ENCODE data around the gene NEURL1.
A peak's percentile ranks its signal among the peaks of the same experiment; 100 is the strongest.
"Not testable (repeated sequence)": the region's sequence is repeated elsewhere in the genome, so short reads cannot be mapped to it uniquely, and the experiment has no call there.

Gene NEURL1

GRCh38 chr10:103493916-103494877, 692 bp downstream of the NEURL1 start:
- no peak for DNase-seq

GRCh38 chr10:103495321-103495720, 1.8 kb downstream of the NEURL1 start:
- DNase-seq, result no peak

DNA sequence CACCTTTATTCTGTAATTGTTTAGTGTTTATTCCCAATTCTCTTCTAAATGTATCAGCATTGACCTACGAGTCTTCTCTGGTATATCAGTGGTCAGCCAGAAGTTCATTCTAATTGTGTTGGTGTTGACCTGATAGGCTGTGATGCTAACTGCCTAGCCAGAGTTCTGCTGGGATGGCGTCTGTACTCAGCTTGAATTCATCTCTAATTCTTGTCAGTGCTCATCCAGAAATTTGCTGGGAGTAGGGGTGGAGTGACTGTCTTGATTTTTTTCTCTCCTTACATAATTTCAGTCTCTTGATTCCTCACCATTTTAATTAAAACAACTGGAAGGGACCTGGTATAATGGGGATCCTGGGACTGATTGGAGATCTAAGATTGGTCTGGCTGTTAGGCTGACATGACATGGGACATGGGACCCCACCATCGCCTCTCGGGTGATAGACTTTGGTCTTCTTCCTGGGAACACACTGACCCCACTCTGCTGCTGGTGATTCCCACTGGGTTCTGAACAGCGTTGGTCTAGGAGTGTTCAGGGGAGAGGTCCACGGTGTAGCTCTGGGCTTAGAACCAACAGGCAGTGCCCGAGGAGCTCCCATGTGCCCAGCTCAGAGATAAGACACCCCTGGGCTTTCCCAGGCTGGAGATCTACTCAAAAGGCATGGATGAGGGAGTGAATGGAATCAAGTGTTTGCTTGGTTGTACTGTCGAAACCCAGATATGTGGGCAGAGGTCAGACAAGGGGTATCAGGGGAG, 3.8 kb downstream of the NEURL1 start:
- no peak for DNase-seq

- DNase-seq, result no peak
Observed at GRCh38 chr10:103498936-103499638, 5.6 kb downstream of the NEURL1 start.

DNA sequence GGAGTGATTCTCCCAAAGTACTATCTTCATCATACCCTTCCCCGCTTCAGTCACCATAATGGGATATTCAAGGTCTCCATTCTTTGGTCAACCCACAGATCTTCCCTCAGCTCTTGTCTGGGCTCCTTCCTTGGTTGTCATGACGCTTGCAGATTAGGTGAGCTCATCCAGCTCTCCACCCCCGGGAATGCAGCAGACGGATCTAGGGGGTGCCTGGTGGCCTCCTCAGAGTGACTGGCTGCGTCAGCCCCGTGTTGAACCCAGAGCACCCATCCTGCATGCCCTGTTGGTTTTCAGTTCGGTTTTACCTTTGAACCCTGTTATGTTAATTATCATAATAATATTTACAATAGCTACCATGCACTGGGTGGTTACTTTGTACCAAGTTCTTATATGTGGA, 6.4 kb downstream of the NEURL1 start:
- DNase-seq, result no peak

- DNase-seq, result no peak
Observed at GRCh38 chr10:103500481-103500880, 7.0 kb downstream of the NEURL1 start.

DNA sequence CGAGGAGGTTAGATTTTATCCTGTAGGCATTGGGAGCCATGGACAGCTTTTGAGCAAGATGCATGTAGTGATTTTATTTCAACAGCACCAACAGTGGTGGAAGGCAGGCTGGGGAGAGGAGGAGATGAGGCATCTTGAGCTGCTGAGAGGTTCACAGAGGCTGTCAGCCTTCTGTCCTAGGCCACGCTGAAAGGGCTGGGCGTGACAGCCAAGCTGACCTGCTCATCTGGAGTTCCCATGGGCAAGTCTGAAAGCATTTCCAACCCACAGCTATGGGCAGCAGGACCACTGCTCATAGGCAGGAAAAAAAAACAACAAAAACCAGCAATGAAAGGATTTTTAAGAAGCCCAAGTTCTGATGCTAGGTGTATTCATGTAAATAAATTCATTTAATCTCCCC, 7.7 kb downstream of the NEURL1 start:
- DNase-seq, result no peak

DNA sequence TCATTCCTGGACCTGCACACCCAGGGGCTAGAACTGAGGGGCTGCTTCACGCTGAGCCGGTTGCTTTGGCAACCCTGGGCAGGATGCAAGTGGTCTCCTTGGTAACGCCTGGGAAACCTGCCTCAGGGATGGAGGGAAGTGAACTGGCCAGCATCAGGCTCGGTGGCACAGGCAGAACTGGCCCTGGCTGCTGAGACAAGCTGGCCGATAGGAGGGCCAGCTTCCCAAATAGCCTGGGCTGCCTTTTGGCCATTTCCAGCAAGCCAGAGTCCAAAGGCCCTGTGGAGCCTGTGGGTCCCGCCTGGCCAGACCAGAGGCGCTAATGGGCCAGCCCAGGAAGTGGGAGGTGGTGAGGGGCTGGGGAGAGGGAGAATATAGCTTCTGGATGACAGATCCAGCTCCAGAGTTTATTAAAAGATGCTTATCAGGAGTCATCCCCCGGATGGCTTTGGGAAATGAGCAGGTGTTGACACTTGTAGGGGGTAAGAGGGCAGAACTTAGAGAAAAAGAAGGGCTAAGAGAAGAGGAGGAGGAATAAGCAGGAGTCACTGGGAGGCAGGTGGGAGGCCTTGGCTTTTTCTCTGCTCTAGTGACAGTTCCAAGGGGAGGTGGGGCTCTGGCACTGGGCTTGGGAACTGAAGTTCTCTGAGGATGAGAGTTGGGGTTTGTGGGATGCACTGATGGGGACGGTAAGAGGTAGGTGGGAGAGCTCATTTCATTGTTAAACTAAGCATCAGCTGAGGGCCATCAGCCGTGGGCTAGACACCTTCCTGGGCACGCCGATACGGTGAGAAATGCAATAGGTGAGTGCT, 9.6 kb downstream of the NEURL1 start:
- DNase-seq, result peak; percentile 15

GRCh38 chr10:103503777-103504176, 10.3 kb downstream of the NEURL1 start:
- not testable (repeated sequence) for DNase-seq

- peak; percentile 17 for DNase-seq
Observed at GRCh38 chr10:103504181-103504783, 10.8 kb downstream of the NEURL1 start.

GRCh38 chr10:103506061-103506460, 12.6 kb downstream of the NEURL1 start:
- no peak for DNase-seq

DNA sequence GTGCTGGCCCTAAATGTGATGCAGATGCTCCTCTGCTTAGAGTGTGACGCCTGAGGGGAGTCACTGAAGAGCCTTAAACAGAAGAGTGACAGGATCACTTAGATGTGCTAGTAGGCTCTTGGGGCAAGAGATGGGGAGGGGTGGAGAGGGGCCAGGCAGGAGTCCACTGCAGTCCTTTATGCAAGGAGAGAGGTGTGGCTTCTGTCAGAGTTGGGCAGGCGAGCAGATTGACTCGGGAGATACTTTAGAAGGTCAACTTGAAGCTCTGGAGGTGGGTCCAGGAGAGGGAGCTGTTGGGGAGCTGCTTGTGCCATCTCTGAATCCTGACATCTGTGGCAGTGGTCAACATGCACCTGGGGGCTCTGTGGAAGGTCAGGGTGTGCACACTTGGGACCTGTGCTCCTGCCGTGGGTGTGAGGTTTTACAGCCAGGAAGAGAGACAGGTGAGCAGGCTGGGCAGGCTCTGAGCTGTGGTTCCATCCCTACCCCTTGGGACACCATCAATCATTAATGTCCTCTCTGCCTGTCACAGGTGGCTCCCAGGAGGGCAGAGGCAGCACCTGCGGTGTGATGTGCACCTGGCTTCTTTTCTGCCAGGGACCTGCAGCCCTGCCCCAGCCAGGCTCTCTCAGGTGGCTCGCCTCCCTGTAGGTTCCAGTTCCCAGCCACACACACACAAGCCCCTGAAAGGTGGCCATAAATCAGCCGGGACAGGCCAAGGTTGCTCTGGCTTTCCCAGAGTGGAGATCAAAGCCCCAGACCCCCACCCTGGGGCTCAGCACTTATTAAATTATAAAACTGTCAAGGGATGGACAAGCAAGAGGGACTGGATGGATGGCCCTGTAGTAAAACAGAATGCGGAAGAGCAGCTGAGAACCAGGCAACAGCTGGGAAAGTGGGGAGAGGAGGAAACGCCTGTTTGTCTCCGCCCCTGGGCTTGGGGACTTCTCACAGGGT, 14.0 kb downstream of the NEURL1 start:
- no peak for DNase-seq

- no peak for DNase-seq
Observed at GRCh38 chr10:103510046-103510685, 16.7 kb downstream of the NEURL1 start.

- DNase-seq, result no peak
Observed at GRCh38 chr10:103510791-103511752, 17.6 kb downstream of the NEURL1 start.

DNA sequence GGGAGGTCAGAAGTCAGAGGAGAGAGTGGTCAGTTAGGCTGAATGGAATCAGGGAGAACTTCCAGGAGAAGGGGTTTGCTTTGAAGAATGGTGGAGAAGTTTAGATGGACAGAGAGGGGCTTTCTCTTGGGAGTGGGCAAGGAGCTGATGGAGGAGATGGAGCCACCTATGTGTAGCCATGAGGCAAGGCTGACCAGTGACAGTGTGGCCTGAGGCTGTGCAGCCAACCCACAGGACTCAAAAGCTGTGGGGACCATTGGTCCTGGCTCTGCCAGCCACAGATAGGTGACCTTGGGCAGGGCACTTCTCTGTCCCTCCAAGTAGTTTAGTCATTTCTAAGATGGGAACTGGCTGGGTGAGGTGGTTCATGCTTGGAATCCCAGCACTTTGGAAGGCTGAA, 18.7 kb downstream of the NEURL1 start:
- no peak for DNase-seq

GRCh38 chr10:103512591-103513379, 19.3 kb downstream of the NEURL1 start:
- DNase-seq, result no peak

- no peak for DNase-seq
Observed at GRCh38 chr10:103513380-103514060, 20.0 kb downstream of the NEURL1 start.

- no peak for DNase-seq
Observed at GRCh38 chr10:103514244-103514643, 20.7 kb downstream of the NEURL1 start.
